Activated CD4-positive, alpha-beta T cell treated with anti-CD3 and anti-CD28 coated beads for 36 hours (primary cell): Measurements from ENCODE around the gene NRN1L. TPM values are rescaled to one million over a fixed set of nuclear protein-coding genes. Genes with fewer than 3 reads are reported as not detected.
"Not testable (repeated sequence)": the region's sequence is repeated elsewhere in the genome, so short reads cannot be mapped to it uniquely, and the experiment has no call there.

ENCODE experiments used
- ATAC-seq: fragments of 200-7000 bp; cut with Tn5 transposase; one replicate; pipeline ENCODE4 v1.10.0; 2021; ENCODE audit warnings: mild to moderate bottlenecking, moderate library complexity
- CTCF ChIA-PET: fragments of 350-600 bp; sonication (Branson Sonifier 250); formaldehyde crosslinking; loops from one replicate; lab custom pipeline; 2021; ENCODE audit warnings: antibody characterized with exemption; lab: Charles Lee
- POLR2A ChIA-PET: fragments of 350-600 bp; sonication (Branson Sonifier 250); formaldehyde crosslinking; loops from one replicate; lab custom pipeline; 2021; ENCODE audit warnings: antibody characterized with exemption, inconsistent platforms; lab: Charles Lee
- DNase-seq: peaks from one replicate; pipeline ENCODE4 v3.0.0-alpha.2; 2020
- H3K27ac Mint-ChIP-seq: one replicate; pipeline ENCODE4 v1.8.0; 2021; ENCODE audit warnings: mixed read lengths
- H3K27me3 Mint-ChIP-seq: one replicate; pipeline ENCODE4 v1.8.0; 2021; ENCODE audit warnings: mixed read lengths
- H3K36me3 Mint-ChIP-seq: one replicate; pipeline ENCODE4 v1.8.0; 2021; ENCODE audit warnings: low read depth, mixed read lengths
- H3K4me1 Mint-ChIP-seq: one replicate; pipeline ENCODE4 v1.8.0; 2021; ENCODE audit warnings: mixed read lengths
- H3K4me3 Mint-ChIP-seq: one replicate; pipeline ENCODE4 v1.8.0; 2021; ENCODE audit warnings: mild to moderate bottlenecking, moderate library complexity, mixed read lengths
- H3K9me3 Mint-ChIP-seq: one replicate; pipeline ENCODE4 v1.8.0; 2021; ENCODE audit warnings: low read depth, mixed read lengths
- intact Hi-C, 2 experiments: fragments of 100-400 bp; cut with DNase I in 1 of 2; cut with micrococcal nuclease in 1 of 2; formaldehyde crosslinking; loops; one replicate each; pipeline versions ENCODE4 v1.14.2 to v1.15.1; 2022 to 2024; cut with DNase I, micrococcal nuclease
- total RNA-seq, 2 experiments: library from RNA; stranded (reverse); gene quantifications; one replicate each; pipeline ENCODE4 v1.2.3, GENCODE V29; 2021

The NRN1L gene
- total RNA-seq, result not detected

GRCh38 chr16:67884684-67885083, at the start of gene NRN1L:
NRN1L (plus strand) TSS chr16:67884885; CDS start chr16:67884904, 19 bp downstream.
- intact Hi-C loops, result no loop called here
- POLR2A ChIA-PET, result interaction anchor here (1.0 kb wide), 1 partner anchor 32 kb away, joined by 3 read pairs; no protein-coding TSS in a partner anchor

GRCh38 chr16:67837190-67837589, 47.5 kb upstream of the NRN1L start:
- CTCF ChIA-PET, result interaction anchor here (0.6 to 1.7 kb wide), 3 partner anchors 18 to 119 kb away, joined by 3 to 5 read pairs (median 3); no protein-coding TSS in a partner anchor
- H3K27ac Mint-ChIP-seq, ATAC-seq, H3K9me3 Mint-ChIP-seq, POLR2A ChIA-PET, H3K4me3 Mint-ChIP-seq, H3K27me3 Mint-ChIP-seq, intact Hi-C loops, DNase-seq, H3K36me3 Mint-ChIP-seq: not testable (repeated sequence)
- peaks cover 15% of the 10 kb centered on the region for H3K4me1 Mint-ChIP-seq

More at GRCh38 chr16:67884684-67885083, at the start of gene NRN1L:
- Mint-ChIP-seq H3K4me1 (no peaks in the 10 kb centered on the region), H3K27ac (no peak within 1 kb of the TSS), H3K27me3 (no peaks in the 10 kb centered on the region), H3K36me3 (peaks cover 20% of the 10 kb centered on the region), H3K4me3 (no peak within 1 kb of the TSS), H3K9me3 (no peaks in the 10 kb centered on the region)
- DNase-seq (no peak), ATAC-seq (no peak)
- CTCF ChIA-PET, result interaction anchor here (1.0 to 3.6 kb wide), 11 partner anchors 10 to 200 kb away, joined by 3 to 21 read pairs (median 14); partner anchors contain the start of genes CTRL, NFATC3 and PSMB10

- no peaks in the 10 kb centered on the region for H3K9me3 Mint-ChIP-seq
- H3K36me3 Mint-ChIP-seq, result no peaks in the 10 kb centered on the region
- no peaks in the 10 kb centered on the region for H3K27me3 Mint-ChIP-seq
- ChIA-PET POLR2A (no interaction called here), CTCF (interaction anchor here (0.6 to 1.7 kb wide), 2 partner anchors 21 to 31 kb away, joined by 3 to 5 read pairs; partner anchors contain the start of gene TSNAXIP1)
- ATAC-seq (no peak), DNase-seq (no peak)
- H3K4me3 Mint-ChIP-seq, result no peak overlapping the region
- H3K4me1 Mint-ChIP-seq, result peaks cover 9% of the 10 kb centered on the region
- intact Hi-C loops, result no loop called here
- H3K27ac Mint-ChIP-seq, result no peak overlapping the region
Observed at GRCh38 chr16:67837811-67838210, 46.9 kb upstream of the NRN1L start.

- intact Hi-C loops, result loop anchor here in 1 of 2 experiments (10.0 kb wide), 1 partner anchor 317 kb away; the partner anchor contains the start of gene RIPOR1
- Mint-ChIP-seq H3K27ac (peak overlapping the region; percentile 97), H3K4me3 (peak overlapping the region; percentile 94), H3K36me3 (peaks cover 15% of the 10 kb centered on the region), H3K4me1 (peaks cover 33% of the 10 kb centered on the region), H3K27me3 (no peaks in the 10 kb centered on the region), H3K9me3 (no peaks in the 10 kb centered on the region)
- ChIA-PET POLR2A (interaction anchor here (0.8 kb wide), 1 partner anchor 9 kb away, joined by 3 read pairs; no protein-coding TSS in a partner anchor), CTCF (interaction anchor here (0.8 to 1.0 kb wide), 3 partner anchors 17 to 129 kb away, joined by 4 read pairs; no protein-coding TSS in a partner anchor)
- DNase-seq (no peak), ATAC-seq (no peak)
Observed at GRCh38 chr16:67841198-67841815, 43.4 kb upstream of the NRN1L start.

GRCh38 chr16:67841816-67842508, 42.7 kb upstream of the NRN1L start, which contains the start of gene THAP11:
THAP11 (plus strand) TSS chr16:67842320; CDS start chr16:67842555, 235 bp downstream.
- ChIA-PET CTCF (interaction anchor here (0.8 kb wide), 1 partner anchor 18 kb away, joined by 4 read pairs; no protein-coding TSS in a partner anchor), POLR2A (interaction anchor here (0.8 kb wide), 1 partner anchor 9 kb away, joined by 3 read pairs; no protein-coding TSS in a partner anchor)
- H3K27me3 Mint-ChIP-seq, result no peaks in the 10 kb centered on the region
- peak within 1 kb of the TSS; percentile 94 for H3K4me3 Mint-ChIP-seq
- intact Hi-C loops, result loop anchor here (1.0 to 10.0 kb wide), 11 partner anchors 9 to 616 kb away; partner anchors contain the start of genes RANBP10 (in 2 of the 2), TSNAXIP1 (in 2 of the 2), ACD (in 1 of the 2) and CTCF (in 1 of the 2)
- ATAC-seq, result peak; percentile 55
- peak; percentile 97 for DNase-seq
- H3K4me1 Mint-ChIP-seq, result peaks cover 33% of the 10 kb centered on the region
- peaks cover 15% of the 10 kb centered on the region for H3K36me3 Mint-ChIP-seq
- H3K9me3 Mint-ChIP-seq, result no peaks in the 10 kb centered on the region
- peak within 1 kb of the TSS; percentile 97 for H3K27ac Mint-ChIP-seq

GRCh38 chr16:67842509-67843342, 42.0 kb upstream of the NRN1L start:
- peak; percentile 77 for DNase-seq
- POLR2A ChIA-PET, result interaction anchor here (0.6 to 2.5 kb wide), 3 partner anchors 9 to 94 kb away, joined by 3 to 9 read pairs (median 4); partner anchors contain the start of genes RANBP10 and TSNAXIP1
- Mint-ChIP-seq H3K27me3 (no peaks in the 10 kb centered on the region), H3K36me3 (peaks cover 17% of the 10 kb centered on the region), H3K4me1 (peaks cover 35% of the 10 kb centered on the region), H3K4me3 (peak overlapping the region; percentile 94), H3K9me3 (no peaks in the 10 kb centered on the region), H3K27ac (peak overlapping the region; percentile 93)
- CTCF ChIA-PET, result interaction anchor here (0.6 to 2.7 kb wide), 8 partner anchors 10 to 179 kb away, joined by 3 to 11 read pairs (median 4); partner anchors contain the start of genes RANBP10 and TSNAXIP1
- intact Hi-C loops, result loop anchor here (1.0 to 10.0 kb wide), 12 partner anchors 9 to 616 kb away; partner anchors contain the start of genes RANBP10 (in 2 of the 2), TSNAXIP1 (in 2 of the 2), ACD (in 1 of the 2) and CTCF (in 1 of the 2)
- peak; percentile 14 for ATAC-seq

- no peak for ATAC-seq
- Mint-ChIP-seq H3K9me3 (no peaks in the 10 kb centered on the region), H3K27ac (peak overlapping the region; percentile 93), H3K4me3 (peak overlapping the region; percentile 94), H3K27me3 (no peaks in the 10 kb centered on the region), H3K4me1 (peaks cover 41% of the 10 kb centered on the region), H3K36me3 (peaks cover 20% of the 10 kb centered on the region)
- no peak for DNase-seq
- POLR2A ChIA-PET, result interaction anchor here (0.6 to 2.5 kb wide), 4 partner anchors 10 to 177 kb away, joined by 3 to 9 read pairs (median 4); partner anchors contain the start of genes RANBP10 and TSNAXIP1
- CTCF ChIA-PET, result interaction anchor here (0.6 to 2.7 kb wide), 9 partner anchors 10 to 178 kb away, joined by 3 to 11 read pairs (median 4); partner anchors contain the start of genes RANBP10 and TSNAXIP1
- intact Hi-C loops, result loop anchor here (1.0 to 10.0 kb wide), 2 partner anchors 319 to 596 kb away; partner anchors contain the start of genes FHOD1 (in 1 of the 2) and RIPOR1 (in 1 of the 2)
Observed at GRCh38 chr16:67843343-67843765, 41.3 kb upstream of the NRN1L start.

- ChIA-PET CTCF (interaction anchor here (0.5 to 2.7 kb wide), 12 partner anchors 9 to 323 kb away, joined by 3 to 12 read pairs (median 4); partner anchors contain the start of genes RANBP10 and TSNAXIP1), POLR2A (interaction anchor here (0.6 to 2.5 kb wide), 7 partner anchors 11 to 241 kb away, joined by 3 to 9 read pairs (median 4); partner anchors contain the start of genes ACD, NFATC3, RANBP10 and TSNAXIP1)
- DNase-seq (no peak), ATAC-seq (no peak)
- Mint-ChIP-seq H3K9me3 (no peaks in the 10 kb centered on the region), H3K36me3 (peaks cover 24% of the 10 kb centered on the region), H3K27me3 (no peaks in the 10 kb centered on the region), H3K27ac (peak overlapping the region; percentile 93), H3K4me3 (peak overlapping the region; percentile 94), H3K4me1 (peaks cover 47% of the 10 kb centered on the region)
- intact Hi-C loops, result loop anchor here in 1 of 2 experiments (10.0 kb wide), 1 partner anchor 320 kb away; the partner anchor contains the start of gene RIPOR1
Observed at GRCh38 chr16:67844497-67844896, 40.2 kb upstream of the NRN1L start.

GRCh38 chr16:67845291-67846062, 39.2 kb upstream of the NRN1L start:
- ATAC-seq (no peak), DNase-seq (peak; percentile 15)
- no peaks in the 10 kb centered on the region for H3K9me3 Mint-ChIP-seq
- POLR2A ChIA-PET, result interaction anchor here (0.6 to 2.5 kb wide), 8 partner anchors 12 to 240 kb away, joined by 3 to 9 read pairs (median 4); partner anchors contain the start of genes ACD, NFATC3, RANBP10 and TSNAXIP1
- H3K27me3 Mint-ChIP-seq, result no peaks in the 10 kb centered on the region
- H3K4me1 Mint-ChIP-seq, result peaks cover 50% of the 10 kb centered on the region
- intact Hi-C loops, result loop anchor here (1.0 to 10.0 kb wide), 19 partner anchors 12 to 364 kb away; partner anchors contain the start of genes EDC4 (in 2 of the 2), PSKH1 (in 2 of the 2), ACD (in 1 of the 2) and ATP6V0D1 (in 1 of the 2)
- H3K27ac Mint-ChIP-seq, result peak overlapping the region; percentile 83
- H3K4me3 Mint-ChIP-seq, result peak overlapping the region; percentile 77
- CTCF ChIA-PET, result interaction anchor here (0.6 to 2.7 kb wide), 14 partner anchors 8 to 324 kb away, joined by 3 to 12 read pairs (median 4); partner anchors contain the start of genes RANBP10 and TSNAXIP1
- H3K36me3 Mint-ChIP-seq, result peaks cover 27% of the 10 kb centered on the region
